K562 (cell line): ENCODE results near the gene MAML1. TPM values are rescaled to one million over a fixed set of nuclear protein-coding genes. Genes with fewer than 3 reads are reported as not detected.

ENCODE experiments used
- ATAC-seq: fragments of 200-7000 bp; cut with Tn5 transposase; 3 replicates; pipeline ENCODE4 v1.9.1; 2020; ENCODE audit warnings: moderate library complexity
- BruUV-seq: library from RNA; stranded (reverse); fragments of 400-500 nt; replicated peaks from 2 replicates; lab custom pipeline; 2021; lab: Mats Ljungman, UMichigan
- CTCF ChIA-PET: fragments of 300-600 bp; formaldehyde crosslinking; extraction: SDS; loops from one replicate; lab custom pipeline; 2021; ENCODE audit warnings: low intra/inter-chr PET ratio; lab: Yijun Ruan, JAX
- POLR2A ChIA-PET: fragments of 300-600, 350-650 bp; sonication (Branson Sonifier 250); formaldehyde crosslinking; extraction: SDS; loops from one replicate; lab custom pipeline; 2021; ENCODE audit warnings: antibody characterized with exemption, inconsistent platforms; lab: Yijun Ruan, JAX
- DNase-seq, 4 experiments: peaks; one replicate each; pipeline versions ENCODE4 v3.0.0 to v3.0.0-alpha.2; 2011 to 2018; ENCODE audit warnings: low spot score in 3 of 4, mixed read lengths in 3 of 4; ENCODE audit errors: extremely low read depth in 1 of 4
- FAIRE-seq: peaks from 2 replicates; lab custom pipeline; 2011; peaks lifted over from hg19 to GRCh38; lab: Jason Lieb, UNC
- H2AFZ ChIP-seq: 2 replicates; pipeline ENCODE4 v1.6.0; 2011; ENCODE audit warnings: low read depth, low read length, control low read depth, inconsistent platforms
- H3K27ac ChIP-seq: fragments of 200-600 bp; 3 replicates; pipeline ENCODE4 v1.8.0; 2011; ENCODE audit warnings: low read depth, mild to moderate bottlenecking, control low read depth, inconsistent platforms, low read length, moderate library complexity, mixed read lengths; ENCODE audit errors: extremely low read depth
- H3K27me3 ChIP-seq, 2 experiments: fragments of 300-600 bp in 1 of 2; 2 replicates in 1 of 2; 3 replicates in 1 of 2; pipeline versions ENCODE4 v1.6.0 to v1.8.0; 2011; ENCODE audit warnings: inconsistent platforms in 2 of 2, low read length in 2 of 2, mild to moderate bottlenecking in 1 of 2, mixed read lengths in 1 of 2, moderate library complexity in 1 of 2; ENCODE audit not compliant: control insufficient read depth in 2 of 2, insufficient read depth in 2 of 2
- H3K36me3 ChIP-seq: fragments of 300-600 bp; 3 replicates; pipeline ENCODE4 v1.8.0; 2011; ENCODE audit warnings: mild to moderate bottlenecking, low read length, inconsistent platforms; ENCODE audit not compliant: control insufficient read depth, insufficient read depth
- H3K4me1 ChIP-seq, 2 experiments: fragments of 200-600 bp in 1 of 2; replicated peaks in 1 of 2; 2 replicates in 1 of 2; 3 replicates in 1 of 2; pipeline versions ENCODE4 v1.5.1 to v1.8.0; 2011; ENCODE audit warnings: inconsistent platforms in 2 of 2, low read length in 2 of 2, mild to moderate bottlenecking in 1 of 2, mixed read lengths in 1 of 2, moderate library complexity in 1 of 2; ENCODE audit not compliant: control insufficient read depth in 2 of 2, insufficient read depth in 2 of 2
- H3K4me2 ChIP-seq: 2 replicates; pipeline ENCODE4 v1.6.1; 2011; ENCODE audit warnings: low read length, control low read depth, inconsistent platforms, mixed read lengths; ENCODE audit not compliant: insufficient read depth
- H3K4me3 ChIP-seq: fragments of 200-600 bp; sonication (generic), shearing (Covaris generic); 2 replicates; pipeline ENCODE4 v1.5.1; 2016; ENCODE audit warnings: control low read depth, inconsistent platforms
- H3K79me2 ChIP-seq: fragments of 200-600 bp; 3 replicates; pipeline ENCODE4 v1.8.0; 2011; ENCODE audit warnings: low read length, inconsistent platforms; ENCODE audit not compliant: control insufficient read depth, insufficient read depth
- H3K9ac ChIP-seq, 2 experiments: 2 replicates each; pipeline versions ENCODE4 v1.6.0 to v1.6.1; 2011; ENCODE audit warnings: low read depth in 2 of 2, low read length in 2 of 2, control low read depth in 1 of 2, inconsistent platforms in 1 of 2, mild to moderate bottlenecking in 1 of 2, mixed read lengths in 1 of 2; ENCODE audit not compliant: insufficient read depth in 1 of 2
- H3K9me1 ChIP-seq: one replicate; pipeline ENCODE4 v1.6.0; 2011; ENCODE audit warnings: inconsistent platforms, mild to moderate bottlenecking, low read length, moderate library complexity; ENCODE audit not compliant: control insufficient read depth, insufficient read depth
- H3K9me3 ChIP-seq: replicated peaks from 2 replicates; pipeline ENCODE4 v1.5.1; 2011; ENCODE audit warnings: low read depth, low read length, inconsistent platforms; ENCODE audit not compliant: control insufficient read depth, insufficient read depth
- H4K20me1 ChIP-seq: replicated peaks from 2 replicates; pipeline ENCODE4 v1.6.1; 2011; ENCODE audit warnings: low read length, inconsistent platforms, mixed read lengths; ENCODE audit not compliant: control insufficient read depth, insufficient read depth
- BCL6 ChIP-seq: fragments of 250-450 bp; sonication (Bioruptor Pico); IDR thresholded peaks from 2 replicates; pipeline ENCODE4 v1.4.0; 2020
- DACH1 ChIP-seq: fragments of 450-650 bp; IDR thresholded peaks from 2 replicates; pipeline ENCODE4 v1.6.1; 2018; ENCODE audit not compliant: partially characterized antibody
- EP400 ChIP-seq: fragments of 450-650 bp; IDR thresholded peaks from 2 replicates; pipeline ENCODE4 v1.6.1; 2017; ENCODE audit warnings: antibody characterized with exemption, mild to moderate bottlenecking, moderate library complexity
- GTF2E2 ChIP-seq: fragments of 200-800 bp; sonication (Bioruptor generic); IDR thresholded peaks from 2 replicates; pipeline ENCODE4 v1.6.1; 2016; ENCODE audit warnings: missing genetic modification characterization, missing compliant biosample characterization
- MEF2D ChIP-seq: conservative IDR thresholded peaks from 2 replicates; pipeline ENCODE4 v1.6.1; 2016; ENCODE audit warnings: low read depth, missing genetic modification characterization, missing compliant biosample characterization
- POLR2B ChIP-seq: fragments of 450-650 bp; IDR thresholded peaks from 2 replicates; pipeline ENCODE4 v1.6.1; 2018; ENCODE audit warnings: low read depth; ENCODE audit not compliant: partially characterized antibody
- SMAD1 ChIP-seq: fragments of 150-350 bp; IDR thresholded peaks from 2 replicates; pipeline ENCODE4 v1.6.1; 2014; ENCODE audit warnings: low read length, low read depth; ENCODE audit not compliant: partially characterized antibody
- SMAD3 ChIP-seq: fragments of 450-650 bp; formaldehyde crosslinking; conservative IDR thresholded peaks from 2 replicates; pipeline ENCODE4 v1.4.0; 2020; ENCODE audit warnings: mild to moderate bottlenecking
- TRIM28 ChIP-seq: fragments of 450-650 bp; IDR thresholded peaks from 2 replicates; pipeline ENCODE4 v1.6.1; 2017
- ZC3H4 ChIP-seq: sonication (generic); formaldehyde crosslinking; IDR thresholded peaks from 2 replicates; pipeline ENCODE4 v1.9.0; 2021; ENCODE audit warnings: missing genetic modification reagents, borderline replicate concordance
- ZNF507 ChIP-seq: conservative IDR thresholded peaks from 2 replicates; pipeline ENCODE4 v1.6.1; 2017; ENCODE audit warnings: missing genetic modification characterization, missing compliant biosample characterization
- ZNF644 ChIP-seq: fragments of 200-800 bp; sonication (Bioruptor generic); IDR thresholded peaks from 2 replicates; pipeline ENCODE4 v1.6.1; 2016; ENCODE audit warnings: low read depth, missing genetic modification characterization, missing compliant biosample characterization
- WGBS: fragments of 100-300 bp; shearing (Covaris generic); methylation state at CpG from one replicate; pipeline ENCODE4 v1.1.6; 2016; ENCODE audit warnings: low coverage, mixed read lengths; ENCODE audit not compliant: insufficient coverage; ENCODE audit errors: missing lambda C conversion rate; 5-methylcytosine and 5-hydroxymethylcytosine counted together
- in situ Hi-C: fragments of 300-500 bp; cut with MboI; formaldehyde crosslinking; loops from 4 replicates; pipeline ENCODE4 v1.15.0; 2018; ENCODE audit warnings: inconsistent platforms, mixed read lengths
- intact Hi-C: fragments of 100-400 bp; cut with micrococcal nuclease; formaldehyde crosslinking; loops from 2 replicates; pipeline ENCODE4 v1.14.2; 2022
- polyA plus RNA-seq, 8 experiments: library from polyadenylated mRNA; depleted of rRNA in 4 of 8; stranded (reverse) in 5 of 8; unstranded in 3 of 8; fragments of >200 nt; fragmentation: Nextera tagmentation in 2 of 8; fragmentation: Illumina TruSeq in 1 of 8; extraction: Ambion mirVana in 2 of 8; extraction: Trizol in 1 of 8; gene quantifications; 2 replicates each; pipeline versions ENCODE4 v1.2.1 to v1.2.3, GENCODE V29; 2011 to 2014; ENCODE audit warnings: inconsistent platforms in 1 of 8, missing spikeins in 1 of 8
- total RNA-seq, 7 experiments: library from RNA; depleted of rRNA in 6 of 7; stranded (reverse); fragments of >200 nt in 6 of 7; fragmentation: Illumina TruSeq in 2 of 7; extraction: Trizol in 2 of 7; gene quantifications; 2 replicates each; pipeline versions ENCODE4 v1.2.1 to v1.2.3, GENCODE V29; 2011 to 2021; ENCODE audit warnings: low replicate concordance in 1 of 7
- TF ChIP-seq, protein P1 (sequence below): fragments of 250-450 bp; sonication (Bioruptor Pico); IDR thresholded peaks from 2 replicates; pipeline ENCODE4 v1.5.0; 2021
- TF ChIP-seq, protein P2 (sequence below), 3 experiments: fragments of 200-800 bp in 1 of 3; sonication (Bioruptor generic) in 1 of 3; sonication (generic) in 1 of 3; formaldehyde crosslinking in 1 of 3; IDR thresholded peaks; 2 replicates each; pipeline versions ENCODE4 v1.6.1 to v1.8.0; 2016 to 2022; ENCODE audit warnings: mild to moderate bottlenecking in 2 of 3, missing compliant biosample characterization in 2 of 3, missing genetic modification characterization in 2 of 3, missing genetic modification reagents in 1 of 3
- TF ChIP-seq, protein P3 (sequence below): sonication (generic); formaldehyde crosslinking; IDR thresholded peaks from 2 replicates; pipeline ENCODE4 v1.8.0; 2022; ENCODE audit warnings: missing genetic modification reagents, mild to moderate bottlenecking, borderline replicate concordance

Gene MAML1
- total and polyA plus RNA-seq, 9 of the 15 experiments (the other 6 are each of a cell fraction or from before 2014, with no cell fraction given) = 0.32 to 18.4 (median 7.0) TPM

DNA sequence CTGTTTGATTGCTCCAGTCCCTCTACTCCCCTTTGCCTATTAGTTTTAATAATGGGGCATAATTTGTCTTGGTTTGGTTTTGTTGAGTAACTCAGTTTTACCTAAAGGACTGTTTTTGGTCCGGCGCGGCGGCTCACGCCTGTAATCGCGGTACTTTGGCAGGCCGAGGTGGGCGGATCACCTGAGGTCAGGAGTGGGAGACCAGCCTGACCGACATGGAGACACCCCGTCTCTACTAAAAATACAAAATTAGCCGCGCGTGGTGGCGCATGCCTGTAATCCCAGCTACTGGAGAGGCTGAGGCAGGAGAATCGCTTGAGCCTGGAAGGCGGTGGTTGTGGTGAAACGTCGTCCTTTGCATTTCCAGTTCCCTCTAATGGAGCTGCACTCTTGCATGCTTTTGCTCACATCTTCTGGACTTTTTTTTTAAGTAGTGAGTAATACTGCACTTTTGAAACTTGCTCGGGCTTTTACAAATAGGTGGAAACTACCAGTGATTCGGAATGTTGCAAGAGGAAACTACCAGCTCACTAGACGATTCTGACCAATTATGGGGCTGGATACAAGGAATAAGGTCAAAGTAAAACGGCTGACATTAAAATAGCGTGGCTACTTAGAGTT is 721 bp upstream of the MAML1 start (continued):
- TF ChIP-seq, protein P1, sequence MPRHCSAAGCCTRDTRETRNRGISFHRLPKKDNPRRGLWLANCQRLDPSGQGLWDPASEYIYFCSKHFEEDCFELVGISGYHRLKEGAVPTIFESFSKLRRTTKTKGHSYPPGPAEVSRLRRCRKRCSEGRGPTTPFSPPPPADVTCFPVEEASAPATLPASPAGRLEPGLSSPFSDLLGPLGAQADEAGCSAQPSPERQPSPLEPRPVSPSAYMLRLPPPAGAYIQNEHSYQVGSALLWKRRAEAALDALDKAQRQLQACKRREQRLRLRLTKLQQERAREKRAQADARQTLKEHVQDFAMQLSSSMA = no peak
- TF ChIP-seq DACH1 = peak; percentile 3
- no peak; the same call in 1 of the 2 replicates for TF ChIP-seq GTF2E2 (tag)
- peak; percentile 49; the same call in 1 of the 2 replicates for TF ChIP-seq TRIM28
- no peak for TF ChIP-seq BCL6 (CRISPR knock-in tag)
- no peak for TF ChIP-seq EP400

DNA sequence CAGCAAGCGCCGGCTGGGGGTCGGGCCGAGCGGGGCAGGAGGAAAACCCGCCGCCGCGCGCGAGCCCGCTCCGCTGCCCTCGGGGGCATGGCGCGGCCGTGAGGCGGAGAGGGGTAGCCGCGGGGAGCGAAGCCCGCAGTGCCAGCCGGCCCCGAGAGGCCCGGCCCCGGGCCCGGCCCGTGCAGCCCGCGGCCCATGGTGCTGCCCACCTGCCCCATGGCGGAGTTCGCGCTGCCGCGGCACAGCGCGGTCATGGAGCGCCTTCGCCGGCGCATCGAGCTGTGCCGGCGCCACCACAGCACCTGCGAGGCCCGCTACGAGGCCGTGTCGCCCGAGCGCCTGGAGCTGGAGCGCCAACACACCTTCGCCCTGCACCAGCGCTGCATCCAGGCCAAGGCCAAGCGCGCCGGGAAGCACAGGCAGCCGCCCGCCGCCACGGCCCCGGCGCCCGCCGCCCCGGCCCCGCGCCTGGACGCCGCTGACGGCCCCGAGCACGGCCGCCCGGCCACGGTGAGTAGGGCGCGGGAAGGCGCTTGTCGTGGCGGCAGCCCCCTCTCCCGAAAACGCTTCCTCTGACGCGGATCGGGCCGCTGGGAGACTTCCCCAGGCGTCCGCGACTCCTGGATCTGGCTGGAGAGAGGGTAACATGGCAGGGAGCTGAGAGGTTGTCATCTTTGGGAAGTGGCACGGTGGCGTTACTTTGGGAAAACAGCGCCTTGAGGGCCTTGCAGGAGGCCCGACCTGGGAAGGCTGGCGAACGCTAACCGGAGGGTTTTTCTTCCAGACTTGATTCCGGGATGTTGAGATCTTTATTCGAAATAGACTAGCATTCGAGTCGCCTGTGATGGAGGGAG is 523 bp downstream of the MAML1 start:
- Histone ChIP-seq H3K9me1 (no peaks in the 10 kb centered on the region), H3K27me3 (no peaks in the 10 kb centered on the region), H3K4me1 (peaks cover 13 to 18% of the 10 kb centered on the region in 2 experiments), H3K9me3 (no peaks in the 10 kb centered on the region), H3K9ac (peak overlapping the region; percentile 82 to 98), H3K36me3 (peaks cover 59% of the 10 kb centered on the region), H3K27ac (peak overlapping the region; percentile 86), H3K4me2 (peak overlapping the region; percentile 85), H3K4me3 (peak overlapping the region; percentile 89), H2AFZ (peak overlapping the region; percentile 64), H4K20me1 (no peaks in the 10 kb centered on the region), H3K79me2 (peaks cover 55% of the 10 kb centered on the region)
- intact Hi-C loops (loop anchor here (1.0 kb wide), 1 partner anchor 35 kb away; the partner anchor contains the start of gene CANX), in situ Hi-C loops (no loop called here)
- ATAC-seq = peak; percentile 30
- under 1% methylated on average over 52 of the region's 101 CpGs for WGBS
- POLR2A ChIA-PET = interaction anchor here (0.5 to 2.1 kb wide), 18 partner anchors 8 to 118 kb away, joined by 3 to 17 read pairs (median 4); partner anchors contain the start of genes CANX, HNRNPH1 and SQSTM1
- FAIRE-seq = no peak
- no TSS peak for BruUV-seq
- peak in 2 of 4 experiments; percentile 33 to 47 for DNase-seq
- CTCF ChIA-PET = no interaction called here
- TF ChIP-seq ZNF644 (tag) (no peak), ZC3H4 (CRISPR knock-in tag) (peak; percentile 74; the same call in 1 of the 2 replicates), SMAD1 (peak; percentile 0), MEF2D (tag) (no peak), ZNF507 (tag) (no peak), SMAD3 (CRISPR knock-in tag) (no peak), POLR2B (no peak), DACH1 (no peak)
- TF ChIP-seq, protein P2, sequence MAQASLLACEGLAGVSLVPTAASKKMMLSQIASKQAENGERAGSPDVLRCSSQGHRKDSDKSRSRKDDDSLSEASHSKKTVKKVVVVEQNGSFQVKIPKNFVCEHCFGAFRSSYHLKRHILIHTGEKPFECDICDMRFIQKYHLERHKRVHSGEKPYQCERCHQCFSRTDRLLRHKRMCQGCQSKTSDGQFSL (CRISPR knock-in tag; IDR thresholded peaks at IDR 0.05) = no peak
- TF ChIP-seq, protein P2 (tag; IDR thresholded peaks at IDR 0.05) = no peak
- TF ChIP-seq, protein P3, sequence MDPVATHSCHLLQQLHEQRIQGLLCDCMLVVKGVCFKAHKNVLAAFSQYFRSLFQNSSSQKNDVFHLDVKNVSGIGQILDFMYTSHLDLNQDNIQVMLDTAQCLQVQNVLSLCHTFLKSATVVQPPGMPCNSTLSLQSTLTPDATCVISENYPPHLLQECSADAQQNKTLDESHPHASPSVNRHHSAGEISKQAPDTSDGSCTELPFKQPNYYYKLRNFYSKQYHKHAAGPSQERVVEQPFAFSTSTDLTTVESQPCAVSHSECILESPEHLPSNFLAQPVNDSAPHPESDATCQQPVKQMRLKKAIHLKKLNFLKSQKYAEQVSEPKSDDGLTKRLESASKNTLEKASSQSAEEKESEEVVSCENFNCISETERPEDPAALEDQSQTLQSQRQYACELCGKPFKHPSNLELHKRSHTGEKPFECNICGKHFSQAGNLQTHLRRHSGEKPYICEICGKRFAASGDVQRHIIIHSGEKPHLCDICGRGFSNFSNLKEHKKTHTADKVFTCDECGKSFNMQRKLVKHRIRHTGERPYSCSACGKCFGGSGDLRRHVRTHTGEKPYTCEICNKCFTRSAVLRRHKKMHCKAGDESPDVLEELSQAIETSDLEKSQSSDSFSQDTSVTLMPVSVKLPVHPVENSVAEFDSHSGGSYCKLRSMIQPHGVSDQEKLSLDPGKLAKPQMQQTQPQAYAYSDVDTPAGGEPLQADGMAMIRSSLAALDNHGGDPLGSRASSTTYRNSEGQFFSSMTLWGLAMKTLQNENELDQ (CRISPR knock-in tag) = no peak
